SK-N-SH (cell line): ENCODE data around the gene CHST12. TPM values are rescaled to one million over a fixed set of nuclear protein-coding genes. Genes with fewer than 3 reads are reported as not detected.

Source experiments
- CTCF ChIA-PET: fragments of 300-600, 350-600 bp; formaldehyde crosslinking; extraction: SDS; loops from one replicate; lab custom pipeline; 2021; lab: Yijun Ruan, JAX
- POLR2A ChIA-PET: fragments of 350-600 bp; sonication (Branson Sonifier 250); formaldehyde crosslinking; extraction: SDS; loops from one replicate; lab custom pipeline; 2020; ENCODE audit warnings: antibody characterized with exemption, inconsistent platforms; lab: Yijun Ruan, JAX
- DNase-seq: peaks from one replicate; pipeline ENCODE4 v3.0.0; 2012
- H2AFZ ChIP-seq: fragments of 200-600 bp; sonication (generic); 2 replicates; pipeline ENCODE4 v1.8.1; 2016; ENCODE audit warnings: antibody characterized with exemption, mild to moderate bottlenecking, low read depth
- H3F3A ChIP-seq: fragments of 200-600 bp; sonication (generic); replicated peaks from 2 replicates; pipeline ENCODE3; 2016; ENCODE audit warnings: antibody characterized with exemption, mild to moderate bottlenecking; ENCODE audit not compliant: insufficient read depth
- H3K27ac ChIP-seq, 2 experiments: fragments of 200-500 bp in 1 of 2; fragments of 200-600 bp in 1 of 2; sonication (Bioruptor generic) in 1 of 2; sonication (generic), shearing (Covaris generic) in 1 of 2; 2 replicates each; pipeline versions ENCODE4 v1.5.1 to v1.6.1; 2014 to 2016; ENCODE audit warnings: low read depth in 2 of 2, inconsistent platforms in 1 of 2, low read length in 1 of 2, mild to moderate bottlenecking in 1 of 2, mixed read lengths in 1 of 2
- H3K27me3 ChIP-seq: fragments of 200-600 bp; sonication (generic), shearing (Covaris generic); 2 replicates; pipeline ENCODE4 v1.6.1; 2016; ENCODE audit warnings: mixed run types; ENCODE audit not compliant: insufficient read depth
- H3K36me3 ChIP-seq, 2 experiments: fragments of 200-500 bp in 1 of 2; fragments of 200-600 bp in 1 of 2; sonication (Bioruptor generic) in 1 of 2; sonication (generic) in 1 of 2; replicated peaks in 1 of 2; 2 replicates each; pipeline versions ENCODE3 to v1.5.1; 2014 to 2016; ENCODE audit warnings: low read length in 1 of 2, mild to moderate bottlenecking in 1 of 2; ENCODE audit not compliant: insufficient read depth in 2 of 2, control insufficient read depth in 1 of 2
- H3K4me1 ChIP-seq, 2 experiments: fragments of 200-500 bp in 1 of 2; fragments of 200-600 bp in 1 of 2; sonication (Bioruptor generic) in 1 of 2; sonication (generic), shearing (Covaris generic) in 1 of 2; 2 replicates each; pipeline versions ENCODE4 v1.5.1 to v1.6.1; 2014 to 2016; ENCODE audit warnings: low read depth in 1 of 2, low read length in 1 of 2, mixed run types in 1 of 2; ENCODE audit not compliant: insufficient read depth in 2 of 2, control insufficient read depth in 1 of 2
- H3K4me2 ChIP-seq: fragments of 200-600 bp; sonication (generic), shearing (Covaris generic); 2 replicates; pipeline ENCODE4 v1.6.1; 2017; ENCODE audit warnings: mixed run types
- H3K4me3 ChIP-seq, 2 experiments: fragments of 200-500 bp in 1 of 2; fragments of 200-600 bp in 1 of 2; sonication (Bioruptor generic) in 1 of 2; sonication (generic), shearing (Covaris generic) in 1 of 2; 2 replicates each; pipeline versions ENCODE4 v1.5.1 to v1.8.1; 2014 to 2016; ENCODE audit warnings: low read depth in 2 of 2, inconsistent platforms in 1 of 2, low read length in 1 of 2, mild to moderate bottlenecking in 1 of 2, mixed read lengths in 1 of 2, moderate library complexity in 1 of 2
- H3K79me2 ChIP-seq: fragments of 200-600 bp; sonication (generic); 2 replicates; pipeline ENCODE4 v1.8.1; 2017; ENCODE audit warnings: mild to moderate bottlenecking; ENCODE audit not compliant: insufficient read depth
- H3K9ac ChIP-seq: fragments of 200-600 bp; sonication (generic); 2 replicates; pipeline ENCODE4 v1.6.1; 2017; ENCODE audit warnings: mixed run types
- H3K9me2 ChIP-seq: fragments of 200-600 bp; sonication (generic); 2 replicates; pipeline ENCODE4 v1.6.1; 2017; ENCODE audit warnings: mixed run types
- H3K9me3 ChIP-seq: fragments of 200-600 bp; sonication (generic); 2 replicates; pipeline ENCODE4 v1.6.1; 2017; ENCODE audit warnings: mixed run types, mild to moderate bottlenecking, moderate library complexity
- H4K20me1 ChIP-seq: fragments of 200-600 bp; sonication (generic); 2 replicates; pipeline ENCODE4 v1.6.1; 2017; ENCODE audit warnings: mild to moderate bottlenecking, mixed run types; ENCODE audit not compliant: insufficient read depth
- CHD2 ChIP-seq: fragments of 150-350 bp; IDR thresholded peaks from 2 replicates; pipeline ENCODE4 v1.6.1; 2018; ENCODE audit warnings: low read length; ENCODE audit not compliant: partially characterized antibody
- ELF1 ChIP-seq: IDR thresholded peaks from 2 replicates; pipeline ENCODE4 v1.4.0; 2012
- EP300 ChIP-seq, 2 experiments: IDR thresholded peaks; 2 replicates each; pipeline versions ENCODE4 v1.4.0 to v1.6.1; 2012; ENCODE audit warnings: borderline replicate concordance in 1 of 2, low read depth in 1 of 2, low read length in 1 of 2
- FOSL2 ChIP-seq: IDR thresholded peaks from 2 replicates; pipeline ENCODE4 v1.4.0; 2012; ENCODE audit warnings: low read depth, mild to moderate bottlenecking, moderate library complexity, borderline replicate concordance
- FOXJ3 ChIP-seq: sonication (generic); formaldehyde crosslinking; IDR thresholded peaks from 2 replicates; pipeline ENCODE4 v1.5.1; 2020; ENCODE audit warnings: mild to moderate bottlenecking, missing genetic modification reagents
- GABPA ChIP-seq: IDR thresholded peaks from 2 replicates; pipeline ENCODE4 v1.4.0; 2012; ENCODE audit warnings: low read depth, mild to moderate bottlenecking
- JUND ChIP-seq: IDR thresholded peaks from 2 replicates; pipeline ENCODE4 v1.4.0; 2012
- MXI1 ChIP-seq: IDR thresholded peaks from 2 replicates; pipeline ENCODE4 v1.6.1; 2012; ENCODE audit warnings: mild to moderate bottlenecking, low read depth, low read length, improper control_type of control experiment
- NFIC ChIP-seq: IDR thresholded peaks from 2 replicates; pipeline ENCODE4 v1.4.0; 2012; ENCODE audit warnings: borderline replicate concordance
- RAD21 ChIP-seq: IDR thresholded peaks from 2 replicates; pipeline ENCODE4 v1.6.1; 2012; ENCODE audit warnings: mild to moderate bottlenecking, low read length
- RCOR1 ChIP-seq: fragments of 150-350 bp; IDR thresholded peaks from 2 replicates; pipeline ENCODE4 v1.6.1; 2017; ENCODE audit warnings: antibody characterized with exemption, low read length
- SMC3 ChIP-seq: IDR thresholded peaks from 2 replicates; pipeline ENCODE4 v1.6.1; 2012; ENCODE audit warnings: low read depth, low read length, improper control_type of control experiment
- WGBS: methylation state at CpG from one replicate; pipeline ENCODE4 v1.1.6; 2017; ENCODE audit warnings: low lambda C conversion rate; 5-methylcytosine and 5-hydroxymethylcytosine counted together
- polyA plus RNA-seq, 3 experiments: library from polyadenylated mRNA; depleted of rRNA; stranded (reverse); fragments of >200 nt; gene quantifications; 2 replicates each; pipeline ENCODE4 v1.2.3, GENCODE V29; 2012

Gene CHST12
- polyA plus RNA-seq, 1 of the 3 experiments (the other 2 are of a cell fraction), result 32.7 TPM

GRCh38 chr7:2494191-2495130 lies 91.0 kb downstream of the CHST12 start:
- CTCF ChIA-PET, result no interaction called here
- POLR2A ChIA-PET, result no interaction called here
- 82% methylated on average over 30 of the region's 32 CpGs for WGBS

GRCh38 chr7:2495418-2496299 lies 92.2 kb downstream of the CHST12 start:
- TF ChIP-seq JUND (no peak), SMC3 (peak; percentile 25; the same call in 1 of the 2 replicates), RCOR1 (0 out of 2 replicates have a peak, but pooled peaks have one; percentile 26), GABPA (no peak), CHD2 (peak; percentile 85), EP300 (IDR thresholded peaks at IDR 0.05; ENCODE audit: borderline replicate concordance in 1 of 2, low read depth in 1 of 2, low read length in 1 of 2) (peak in 1 of 2 experiments; percentile 63; a peak in 2 of 4 replicates), MXI1 (peak; percentile 71; the same call in 1 of the 2 replicates), ELF1 (no peak), FOXJ3 (CRISPR knock-in tag) (peak; percentile 62; the same call in 1 of the 2 replicates), RAD21 (peak; percentile 38; the same call in 1 of the 2 replicates), NFIC (no peak), FOSL2 (no peak)

More at GRCh38 chr7:2494191-2495130, 91.0 kb downstream of the CHST12 start:
- Histone ChIP-seq H3K4me2 (no peak overlapping the region), H3K9ac (no peak overlapping the region), H3K36me3 (no peaks in the 10 kb centered on the region), H3K9me2 (no peaks in the 10 kb centered on the region), H4K20me1 (no peaks in the 10 kb centered on the region), H3K9me3 (no peaks in the 10 kb centered on the region), H3K4me1 (peaks cover 10 to 27% of the 10 kb centered on the region in 2 experiments; a peak in 2 of 4 replicates), H3K4me3 (no peak overlapping the region), H3K27me3 (no peaks in the 10 kb centered on the region), H2AFZ (no peak overlapping the region), H3F3A (no peaks in the 10 kb centered on the region), H3K27ac (no peak overlapping the region), H3K79me2 (no peaks in the 10 kb centered on the region)
- no peak for DNase-seq
- no peak for TF ChIP-seq JUND

More at GRCh38 chr7:2495418-2496299, 92.2 kb downstream of the CHST12 start:
- POLR2A ChIA-PET, result interaction anchor here (0.7 kb wide), 1 partner anchor 28 kb away, joined by 3 read pairs; no protein-coding TSS in a partner anchor
- peak; percentile 93 for DNase-seq
- Histone ChIP-seq H3K4me2 (no peak overlapping the region), H3K9ac (no peak overlapping the region), H3K79me2 (no peaks in the 10 kb centered on the region), H2AFZ (no peak overlapping the region), H3K9me2 (no peaks in the 10 kb centered on the region), H3K9me3 (no peaks in the 10 kb centered on the region), H3K4me3 (no peak overlapping the region), H3K36me3 (no peaks in the 10 kb centered on the region), H3K27me3 (no peaks in the 10 kb centered on the region), H4K20me1 (no peaks in the 10 kb centered on the region), H3F3A (no peaks in the 10 kb centered on the region), H3K27ac (peak overlapping the region in 1 of 2 experiments; percentile 76; a peak in 2 of 4 replicates), H3K4me1 (peaks cover 10 to 28% of the 10 kb centered on the region in 2 experiments; a peak in 2 of 4 replicates)
- WGBS, result 71% methylated on average over 25 of the region's 25 CpGs
- CTCF ChIA-PET, result interaction anchor here (0.7 to 4.7 kb wide), 3 partner anchors 15 to 29 kb away, joined by 3 to 21 read pairs (median 3); no protein-coding TSS in a partner anchor
